HepG2 (cell line): ENCODE measurements around the gene TBC1D24. TPM values are rescaled to one million over a fixed set of nuclear protein-coding genes. Genes with fewer than 3 reads are reported as not detected.
A peak's percentile ranks its signal among the peaks of the same experiment; 100 is the strongest.

Experiments used
- ARID2 ChIP-seq: sonication (generic); formaldehyde crosslinking; IDR thresholded peaks from 2 replicates; pipeline ENCODE4 v1.8.1; 2022; ENCODE audit warnings: mild to moderate bottlenecking, missing genetic modification reagents, borderline replicate concordance
- DNMT3B ChIP-seq: conservative IDR thresholded peaks from 2 replicates; pipeline ENCODE4 v1.6.1; 2016; ENCODE audit warnings: missing biosample characterization, control low read depth
- ERF ChIP-seq: IDR thresholded peaks from 2 replicates; pipeline ENCODE4 v1.6.1; 2018; ENCODE audit warnings: missing biosample characterization, missing genetic modification reagents
- FOXK2 ChIP-seq: fragments of 450-650 bp; IDR thresholded peaks from 2 replicates; pipeline ENCODE4 v1.6.1; 2016
- JUNB ChIP-seq: sonication (generic); formaldehyde crosslinking; IDR thresholded peaks from 2 replicates; pipeline ENCODE4 v1.8.0; 2022; ENCODE audit warnings: missing genetic modification reagents, mild to moderate bottlenecking, borderline replicate concordance
- NKX3-1 ChIP-seq: sonication (generic); formaldehyde crosslinking; IDR thresholded peaks from 2 replicates; pipeline ENCODE4 v1.5.0; 2020; ENCODE audit warnings: missing genetic modification reagents
- RNF2 ChIP-seq: fragments of 450-650 bp; conservative IDR thresholded peaks from 2 replicates; pipeline ENCODE4 v1.6.1; 2016; ENCODE audit warnings: low read depth
- RXRB ChIP-seq: IDR thresholded peaks from 2 replicates; pipeline ENCODE4 v1.6.1; 2016; ENCODE audit warnings: borderline replicate concordance, missing genetic modification reagents, missing compliant biosample characterization
- SAFB2 ChIP-seq: sonication (generic); formaldehyde crosslinking; IDR thresholded peaks from 2 replicates; pipeline ENCODE4 v1.5.1; 2020; ENCODE audit warnings: missing genetic modification reagents, low read depth, mild to moderate bottlenecking, borderline replicate concordance
- SMAD1 ChIP-seq: sonication (generic); formaldehyde crosslinking; IDR thresholded peaks from 2 replicates; pipeline ENCODE4 v1.4.0; 2020; ENCODE audit warnings: missing genetic modification reagents, low read depth, mild to moderate bottlenecking, borderline replicate concordance
- SNAPC2 ChIP-seq: sonication (generic); formaldehyde crosslinking; IDR thresholded peaks from 2 replicates; pipeline ENCODE4 v1.8.1; 2022; ENCODE audit warnings: mild to moderate bottlenecking, missing genetic modification reagents
- ZEB1 ChIP-seq: IDR thresholded peaks from 2 replicates; pipeline ENCODE4 v1.6.1; 2012; ENCODE audit warnings: mild to moderate bottlenecking, low read depth, inconsistent platforms; ENCODE audit not compliant: insufficient replicate concordance
- ZNF205 ChIP-seq: IDR thresholded peaks from 2 replicates; pipeline ENCODE4 v1.6.1; 2018; ENCODE audit warnings: missing biosample characterization, missing genetic modification reagents
- ZNF772 ChIP-seq: sonication (generic); formaldehyde crosslinking; IDR thresholded peaks from 2 replicates; pipeline ENCODE4 v1.5.0; 2020; ENCODE audit warnings: mild to moderate bottlenecking, missing genetic modification reagents
- ZNF891 ChIP-seq: sonication (generic); formaldehyde crosslinking; IDR thresholded peaks from 2 replicates; pipeline ENCODE4 v1.5.0; 2020; ENCODE audit warnings: mild to moderate bottlenecking, missing genetic modification reagents
- polyA plus RNA-seq, 8 experiments: library from polyadenylated mRNA; depleted of rRNA in 3 of 8; stranded (reverse) in 7 of 8; unstranded in 1 of 8; fragments of >200 nt; fragmentation: Illumina TruSeq in 4 of 8; extraction: Trizol in 4 of 8; gene quantifications; 2 replicates each; pipeline versions ENCODE4 v1.2.1 to v1.2.3, GENCODE V29; 2011 to 2016; ENCODE audit warnings: low read depth in 4 of 8, missing spikeins in 1 of 8, mixed read lengths in 1 of 8; ENCODE audit not compliant: insufficient read depth in 1 of 8
- total RNA-seq, 5 experiments: library from RNA; depleted of rRNA; stranded (reverse); fragments of >200 nt; fragmentation: Illumina TruSeq; extraction: Trizol; gene quantifications; 2 replicates each; pipeline ENCODE4 v1.2.3, GENCODE V29; 2016; ENCODE audit warnings: low read depth in 1 of 5
- TF ChIP-seq, protein P1 (sequence below): IDR thresholded peaks from 2 replicates; pipeline ENCODE4 v1.6.1; 2016; ENCODE audit warnings: low read depth
- TF ChIP-seq, protein P2 (sequence below): sonication (generic); formaldehyde crosslinking; IDR thresholded peaks from 2 replicates; pipeline ENCODE4 v1.4.0; 2020; ENCODE audit warnings: mild to moderate bottlenecking, missing genetic modification reagents
- TF ChIP-seq, protein P3 (sequence below): sonication (generic); formaldehyde crosslinking; IDR thresholded peaks from 2 replicates; pipeline ENCODE4 v1.5.1; 2020; ENCODE audit warnings: mild to moderate bottlenecking, missing genetic modification reagents, moderate library complexity
- TF ChIP-seq, protein P4 (sequence below): sonication (generic); formaldehyde crosslinking; IDR thresholded peaks from 2 replicates; pipeline ENCODE4 v1.5.0; 2020; ENCODE audit warnings: missing genetic modification reagents, mild to moderate bottlenecking, borderline replicate concordance

TBC1D24 gene
- total and polyA plus RNA-seq, 2 of the 13 experiments (the other 11 are each of a cell fraction or from before 2014, with no cell fraction given), result 7.7 to 13.7 TPM

DNA sequence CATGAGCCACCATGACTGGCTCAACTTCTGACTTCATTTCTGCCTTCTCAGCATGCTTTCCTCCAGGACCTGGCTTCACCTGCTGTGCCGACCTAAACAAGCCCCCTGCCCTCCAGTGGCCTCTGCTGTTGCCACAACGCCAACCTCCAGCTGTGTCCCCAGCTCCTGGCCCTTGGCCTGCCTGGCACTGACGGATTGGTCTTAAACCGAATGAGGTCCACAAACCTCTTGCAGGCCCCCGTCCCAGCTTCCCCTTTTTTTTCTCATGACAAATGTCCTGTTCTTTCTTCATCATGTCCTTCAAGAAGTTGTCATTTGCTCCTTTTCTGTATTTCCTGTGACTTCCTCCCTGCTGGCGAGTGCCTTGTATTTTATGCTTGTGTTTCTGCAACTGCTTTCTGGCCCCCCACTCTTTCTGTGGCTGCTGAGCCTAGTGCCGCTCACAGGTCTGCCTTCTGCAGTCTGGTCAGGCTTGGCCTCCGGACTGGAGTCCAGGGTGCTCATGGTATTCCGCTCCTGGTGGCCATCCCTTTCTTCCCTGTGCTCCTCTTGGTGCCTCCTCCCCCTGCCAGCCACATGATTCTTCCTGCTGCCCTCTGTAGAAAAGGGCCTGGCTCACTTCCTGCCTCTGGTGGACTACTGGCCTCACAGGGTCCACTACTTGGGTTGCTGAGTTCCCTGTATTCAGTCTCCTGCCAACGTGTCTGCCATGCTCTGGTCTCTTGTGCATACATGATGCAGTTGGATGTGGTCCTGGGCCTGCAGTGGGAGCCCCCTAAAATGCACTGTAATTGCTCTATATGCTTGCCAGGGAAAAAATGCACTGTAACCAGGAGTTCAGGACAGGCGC lies 41.7 kb downstream of the TBC1D24 start (continued):
- TF ChIP-seq, protein P1, sequence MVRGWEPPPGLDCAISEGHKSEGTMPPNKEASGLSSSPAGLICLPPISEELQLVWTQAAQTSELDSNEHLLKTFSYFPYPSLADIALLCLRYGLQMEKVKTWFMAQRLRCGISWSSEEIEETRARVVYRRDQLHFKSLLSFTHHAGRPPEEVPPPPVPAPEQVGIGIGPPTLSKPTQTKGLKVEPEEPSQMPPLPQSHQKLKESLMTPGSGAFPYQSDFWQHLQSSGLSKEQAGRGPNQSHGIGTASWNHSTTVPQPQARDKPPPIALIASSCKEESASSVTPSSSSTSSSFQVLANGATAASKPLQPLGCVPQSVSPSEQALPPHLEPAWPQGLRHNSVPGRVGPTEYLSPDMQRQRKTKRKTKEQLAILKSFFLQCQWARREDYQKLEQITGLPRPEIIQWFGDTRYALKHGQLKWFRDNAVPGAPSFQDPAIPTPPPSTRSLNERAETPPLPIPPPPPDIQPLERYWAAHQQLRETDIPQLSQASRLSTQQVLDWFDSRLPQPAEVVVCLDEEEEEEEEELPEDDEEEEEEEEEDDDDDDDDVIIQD (CRISPR knock-in tag), result no peak
- TF ChIP-seq FOXK2 (no peak), ZNF772 (CRISPR knock-in tag) (no peak), ERF (no peak), JUNB (CRISPR knock-in tag) (no peak), SAFB2 (CRISPR knock-in tag) (no peak), RXRB (no peak), ZNF891 (CRISPR knock-in tag) (no peak), RNF2 (no peak), NKX3-1 (no peak), ZNF205 (no peak), ARID2 (CRISPR knock-in tag) (no peak), SNAPC2 (CRISPR knock-in tag) (no peak), SMAD1 (CRISPR knock-in tag) (no peak), DNMT3B (no peak), ZEB1 (no peak)
- TF ChIP-seq, protein P2, sequence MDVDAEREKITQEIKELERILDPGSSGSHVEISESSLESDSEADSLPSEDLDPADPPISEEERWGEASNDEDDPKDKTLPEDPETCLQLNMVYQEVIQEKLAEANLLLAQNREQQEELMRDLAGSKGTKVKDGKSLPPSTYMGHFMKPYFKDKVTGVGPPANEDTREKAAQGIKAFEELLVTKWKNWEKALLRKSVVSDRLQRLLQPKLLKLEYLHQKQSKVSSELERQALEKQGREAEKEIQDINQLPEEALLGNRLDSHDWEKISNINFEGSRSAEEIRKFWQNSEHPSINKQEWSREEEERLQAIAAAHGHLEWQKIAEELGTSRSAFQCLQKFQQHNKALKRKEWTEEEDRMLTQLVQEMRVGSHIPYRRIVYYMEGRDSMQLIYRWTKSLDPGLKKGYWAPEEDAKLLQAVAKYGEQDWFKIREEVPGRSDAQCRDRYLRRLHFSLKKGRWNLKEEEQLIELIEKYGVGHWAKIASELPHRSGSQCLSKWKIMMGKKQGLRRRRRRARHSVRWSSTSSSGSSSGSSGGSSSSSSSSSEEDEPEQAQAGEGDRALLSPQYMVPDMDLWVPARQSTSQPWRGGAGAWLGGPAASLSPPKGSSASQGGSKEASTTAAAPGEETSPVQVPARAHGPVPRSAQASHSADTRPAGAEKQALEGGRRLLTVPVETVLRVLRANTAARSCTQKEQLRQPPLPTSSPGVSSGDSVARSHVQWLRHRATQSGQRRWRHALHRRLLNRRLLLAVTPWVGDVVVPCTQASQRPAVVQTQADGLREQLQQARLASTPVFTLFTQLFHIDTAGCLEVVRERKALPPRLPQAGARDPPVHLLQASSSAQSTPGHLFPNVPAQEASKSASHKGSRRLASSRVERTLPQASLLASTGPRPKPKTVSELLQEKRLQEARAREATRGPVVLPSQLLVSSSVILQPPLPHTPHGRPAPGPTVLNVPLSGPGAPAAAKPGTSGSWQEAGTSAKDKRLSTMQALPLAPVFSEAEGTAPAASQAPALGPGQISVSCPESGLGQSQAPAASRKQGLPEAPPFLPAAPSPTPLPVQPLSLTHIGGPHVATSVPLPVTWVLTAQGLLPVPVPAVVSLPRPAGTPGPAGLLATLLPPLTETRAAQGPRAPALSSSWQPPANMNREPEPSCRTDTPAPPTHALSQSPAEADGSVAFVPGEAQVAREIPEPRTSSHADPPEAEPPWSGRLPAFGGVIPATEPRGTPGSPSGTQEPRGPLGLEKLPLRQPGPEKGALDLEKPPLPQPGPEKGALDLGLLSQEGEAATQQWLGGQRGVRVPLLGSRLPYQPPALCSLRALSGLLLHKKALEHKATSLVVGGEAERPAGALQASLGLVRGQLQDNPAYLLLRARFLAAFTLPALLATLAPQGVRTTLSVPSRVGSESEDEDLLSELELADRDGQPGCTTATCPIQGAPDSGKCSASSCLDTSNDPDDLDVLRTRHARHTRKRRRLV (CRISPR knock-in tag), result no peak
- TF ChIP-seq, protein P3, sequence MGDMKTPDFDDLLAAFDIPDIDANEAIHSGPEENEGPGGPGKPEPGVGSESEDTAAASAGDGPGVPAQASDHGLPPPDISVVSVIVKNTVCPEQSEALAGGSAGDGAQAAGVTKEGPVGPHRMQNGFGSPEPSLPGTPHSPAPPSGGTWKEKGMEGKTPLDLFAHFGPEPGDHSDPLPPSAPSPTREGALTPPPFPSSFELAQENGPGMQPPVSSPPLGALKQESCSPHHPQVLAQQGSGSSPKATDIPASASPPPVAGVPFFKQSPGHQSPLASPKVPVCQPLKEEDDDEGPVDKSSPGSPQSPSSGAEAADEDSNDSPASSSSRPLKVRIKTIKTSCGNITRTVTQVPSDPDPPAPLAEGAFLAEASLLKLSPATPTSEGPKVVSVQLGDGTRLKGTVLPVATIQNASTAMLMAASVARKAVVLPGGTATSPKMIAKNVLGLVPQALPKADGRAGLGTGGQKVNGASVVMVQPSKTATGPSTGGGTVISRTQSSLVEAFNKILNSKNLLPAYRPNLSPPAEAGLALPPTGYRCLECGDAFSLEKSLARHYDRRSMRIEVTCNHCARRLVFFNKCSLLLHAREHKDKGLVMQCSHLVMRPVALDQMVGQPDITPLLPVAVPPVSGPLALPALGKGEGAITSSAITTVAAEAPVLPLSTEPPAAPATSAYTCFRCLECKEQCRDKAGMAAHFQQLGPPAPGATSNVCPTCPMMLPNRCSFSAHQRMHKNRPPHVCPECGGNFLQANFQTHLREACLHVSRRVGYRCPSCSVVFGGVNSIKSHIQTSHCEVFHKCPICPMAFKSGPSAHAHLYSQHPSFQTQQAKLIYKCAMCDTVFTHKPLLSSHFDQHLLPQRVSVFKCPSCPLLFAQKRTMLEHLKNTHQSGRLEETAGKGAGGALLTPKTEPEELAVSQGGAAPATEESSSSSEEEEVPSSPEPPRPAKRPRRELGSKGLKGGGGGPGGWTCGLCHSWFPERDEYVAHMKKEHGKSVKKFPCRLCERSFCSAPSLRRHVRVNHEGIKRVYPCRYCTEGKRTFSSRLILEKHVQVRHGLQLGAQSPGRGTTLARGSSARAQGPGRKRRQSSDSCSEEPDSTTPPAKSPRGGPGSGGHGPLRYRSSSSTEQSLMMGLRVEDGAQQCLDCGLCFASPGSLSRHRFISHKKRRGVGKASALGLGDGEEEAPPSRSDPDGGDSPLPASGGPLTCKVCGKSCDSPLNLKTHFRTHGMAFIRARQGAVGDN (CRISPR knock-in tag), result peak; percentile 68
- TF ChIP-seq, protein P4, sequence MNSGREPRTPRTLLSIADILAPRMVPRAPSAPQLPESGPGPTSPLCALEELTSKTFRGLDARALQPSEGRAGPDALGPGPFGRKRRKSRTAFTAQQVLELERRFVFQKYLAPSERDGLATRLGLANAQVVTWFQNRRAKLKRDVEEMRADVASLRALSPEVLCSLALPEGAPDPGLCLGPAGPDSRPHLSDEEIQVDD (CRISPR knock-in tag), result no peak
